Heart left ventricle (tissue), 16 donors: ENCODE results near the gene RDH16. TPM values are rescaled to one million over a fixed set of nuclear protein-coding genes. Genes with fewer than 3 reads are reported as not detected.

ENCODE experiments used
- ATAC-seq, 4 donors: fragments of 200-7000 bp; cut with Tn5 transposase; one replicate each; pipeline ENCODE4 v1.9.1; 2020 to 2022; ENCODE audit warnings: moderate library complexity in 4 of 4, mild to moderate bottlenecking in 3 of 4, moderate number of reproducible peaks in 1 of 4
- DNase-seq, 5 donors: peaks; one replicate each; pipeline ENCODE4 v3.0.0-alpha.2; 2020
- H3K27ac ChIP-seq, 12 donors: fragments of 200-600 bp; sonication (generic) in 4 of 12; one replicate each; pipeline versions ENCODE4 v1.5.0 to v1.8.0; 2016 to 2022; ENCODE audit warnings: mild to moderate bottlenecking in 2 of 12
- H3K27me3 ChIP-seq, 9 donors: fragments of 200-600 bp; sonication (generic) in 2 of 9; one replicate each; pipeline versions ENCODE4 v1.5.1 to v1.8.0; 2016 to 2022; ENCODE audit warnings: mild to moderate bottlenecking in 3 of 9
- H3K36me3 ChIP-seq, 9 donors: fragments of 200-600 bp; sonication (generic) in 2 of 9; one replicate each; pipeline versions ENCODE4 v1.5.0 to v1.8.0; 2018 to 2022; ENCODE audit warnings: mild to moderate bottlenecking in 2 of 9
- H3K4me1 ChIP-seq, 12 donors: fragments of 200-600 bp; sonication (generic) in 4 of 12; one replicate each; pipeline versions ENCODE4 v1.5.0 to v1.8.0; 2016 to 2022; ENCODE audit warnings: mild to moderate bottlenecking in 3 of 12
- H3K4me3 ChIP-seq, 12 donors: fragments of 200-600 bp; sonication (generic) in 4 of 12; one replicate each; pipeline versions ENCODE4 v1.5.0 to v1.8.0; 2017 to 2022; ENCODE audit warnings: mild to moderate bottlenecking in 9 of 12, moderate library complexity in 4 of 12
- H3K9me3 ChIP-seq, 12 donors: fragments of 200-600 bp; sonication (generic) in 4 of 12; one replicate each; pipeline versions ENCODE4 v1.5.0 to v1.8.0; 2016 to 2022; ENCODE audit warnings: mild to moderate bottlenecking in 1 of 12
- POLR2A ChIP-seq, 2 donors: fragments of 450-650 bp; IDR thresholded peaks; one replicate each; pipeline ENCODE4 v1.6.1; 2017; ENCODE audit warnings: antibody characterized with exemption in 2 of 2, mild to moderate bottlenecking in 2 of 2, moderate library complexity in 2 of 2
- WGBS, 4 donors: extraction: QIAGEN DNeasy Blood & Tissue Kit in 2 of 4; methylation state at CpG; one replicate each; pipeline versions ENCODE4 v1.1.5 to v1.1.7; 2013 to 2018; 5-methylcytosine and 5-hydroxymethylcytosine counted together
- intact Hi-C, 10 donors: fragments of 100-400 bp; cut with DNase I; formaldehyde crosslinking; loops; one replicate each; pipeline versions ENCODE4 v1.11.1 to v1.14.2; 2022
- polyA plus RNA-seq, 2 donors: library from polyadenylated mRNA; stranded (reverse); fragments of 200-250 nt; gene quantifications; one replicate each; pipeline ENCODE4 v1.2.3, GENCODE V29; 2013
- total RNA-seq, 9 donors: library from RNA; depleted of rRNA in 2 of 9; stranded (reverse); fragments of >200 nt in 2 of 9; fragmentation: NEBNext Ultra II Directional in 3 of 9; extraction: Animal tissue kit (Norgen Biotek cat#: 25700) in 3 of 9; gene quantifications; one replicate each; pipeline versions ENCODE4 v1.1.0 to v1.2.4, GENCODE V29; 2016 to 2023
- TF ChIP-seq, protein P1 (sequence below), 12 donors: fragments of 200-600 bp; sonication (generic) in 4 of 12; IDR thresholded peaks; one replicate each; pipeline versions ENCODE4 v1.5.0 to v1.8.0; 2018 to 2022; ENCODE audit warnings: antibody characterized with exemption in 12 of 12, mild to moderate bottlenecking in 5 of 12
- donor health status: ischemic (EF 13 %, LVEDD 7.1; RV severe dilation, severe dysfunction).
- donor health status: healthy with polysubstance abuse.
- donor health status: DM: no; HTN: yes; CAD: no.
- donor health status: DM: no; HTN: no; CAD: no.
- donor health status: ischemic (EF 25% LVEDD 6.9; RV normal size, moderate dysfunction).
- donor health status: ischemic (EF 25% LVEDD 5.7; RV mildly dilated, moderate dysfunction).
- donor health status: healthy.
- donor health status: DM: yes; HTN: yes; CAD: no.
- donor health status: ischemic (EF 35%, LVEDD 5.7; RV mildly dilated, moderate dysfunction).
- donor health status: nonischemic (EF 11% LVEDD 7.7; RV severe dilation, severe dysfunction).
- donor health status: DM: yes; HTN: yes; CAD: no.
- donor health status: PGD.
- donor health status: ischemic (EF 29% LVEDD 5.4; RV normal size, mild dysfunction).
- donor health status: nonischemic (EF 23%, LVEDD 6.1; RV moderate dilation, normal function).

The RDH16 gene
- total and polyA plus RNA-seq, 11 donors: 0.06 to 0.54 (median 0.16) TPM; not detected in 2

DNA sequence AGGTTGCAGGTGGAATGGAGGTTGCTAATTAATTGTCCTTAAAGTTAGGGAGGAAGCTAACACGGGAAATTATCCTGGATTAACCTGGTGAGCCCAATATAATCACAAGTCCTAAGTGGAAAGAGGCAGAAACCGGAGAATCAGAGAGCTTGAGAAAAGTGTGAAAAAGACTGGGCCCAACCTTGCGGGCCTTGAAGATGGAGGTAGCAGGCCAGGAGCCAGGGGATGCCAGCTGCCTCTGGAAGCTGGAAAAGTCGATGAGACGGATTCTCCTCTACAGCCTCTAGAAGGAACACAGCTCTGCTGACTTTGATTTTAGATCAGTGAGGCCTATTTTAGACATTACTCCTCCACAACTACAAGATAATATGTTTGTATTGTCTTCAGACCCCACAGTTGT, 25.3 kb downstream of the RDH16 start:
- TF ChIP-seq POLR2A (IDR thresholded peaks at IDR 0.05): no peak
- WGBS, 4 donors: 67 to 85% (median 77%) methylated on average over 5 of the region's 5 CpGs

DNA sequence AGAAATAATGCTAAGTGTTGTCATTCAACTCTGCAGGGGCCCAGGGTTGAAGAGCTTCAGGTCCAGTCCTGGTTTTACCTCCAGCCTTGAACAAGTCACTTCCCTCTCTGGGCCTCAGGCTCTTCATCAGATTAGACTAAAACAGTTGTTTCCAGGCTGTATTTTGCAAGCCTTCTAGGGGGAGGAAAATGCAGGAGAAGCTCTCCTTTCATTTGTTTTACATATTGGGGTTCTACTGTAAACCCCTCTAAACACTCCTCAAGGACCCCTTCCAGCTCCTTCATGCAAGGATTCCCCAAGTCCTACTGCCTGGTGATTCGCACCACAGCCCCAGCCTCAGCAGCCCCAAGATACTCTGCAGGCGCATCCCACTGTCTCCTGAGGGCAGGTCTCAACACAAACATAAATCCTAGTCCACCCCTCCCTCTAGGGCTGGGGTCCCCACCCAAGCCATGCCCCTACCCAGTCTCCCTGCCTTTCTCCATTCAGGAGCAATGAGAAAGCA, 25.9 kb downstream of the RDH16 start:
- H3K4me3 ChIP-seq: no peak overlapping the region
- H3K27me3 ChIP-seq: no peaks in the 10 kb centered on the region
- intact Hi-C loops: no loop called here
- H3K36me3 ChIP-seq: no peaks in the 10 kb centered on the region
- H3K9me3 ChIP-seq: no peaks in the 10 kb centered on the region
- peak in 1 of 4 donors; percentile 45 for ATAC-seq
- peak overlapping the region in 1 of 12 donors; percentile 88 for H3K27ac ChIP-seq
- peaks cover 0 to 23% (median 0%) of the 10 kb centered on the region in 12 donors for H3K4me1 ChIP-seq
- no peak for DNase-seq
- TF ChIP-seq POLR2A (IDR thresholded peaks at IDR 0.05): no peak
- TF ChIP-seq, protein P1, sequence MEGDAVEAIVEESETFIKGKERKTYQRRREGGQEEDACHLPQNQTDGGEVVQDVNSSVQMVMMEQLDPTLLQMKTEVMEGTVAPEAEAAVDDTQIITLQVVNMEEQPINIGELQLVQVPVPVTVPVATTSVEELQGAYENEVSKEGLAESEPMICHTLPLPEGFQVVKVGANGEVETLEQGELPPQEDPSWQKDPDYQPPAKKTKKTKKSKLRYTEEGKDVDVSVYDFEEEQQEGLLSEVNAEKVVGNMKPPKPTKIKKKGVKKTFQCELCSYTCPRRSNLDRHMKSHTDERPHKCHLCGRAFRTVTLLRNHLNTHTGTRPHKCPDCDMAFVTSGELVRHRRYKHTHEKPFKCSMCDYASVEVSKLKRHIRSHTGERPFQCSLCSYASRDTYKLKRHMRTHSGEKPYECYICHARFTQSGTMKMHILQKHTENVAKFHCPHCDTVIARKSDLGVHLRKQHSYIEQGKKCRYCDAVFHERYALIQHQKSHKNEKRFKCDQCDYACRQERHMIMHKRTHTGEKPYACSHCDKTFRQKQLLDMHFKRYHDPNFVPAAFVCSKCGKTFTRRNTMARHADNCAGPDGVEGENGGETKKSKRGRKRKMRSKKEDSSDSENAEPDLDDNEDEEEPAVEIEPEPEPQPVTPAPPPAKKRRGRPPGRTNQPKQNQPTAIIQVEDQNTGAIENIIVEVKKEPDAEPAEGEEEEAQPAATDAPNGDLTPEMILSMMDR (IDR thresholded peaks at IDR 0.05): no peak
- WGBS, 4 donors: 65 to 74% (median 74%) methylated on average over 2 of the region's 2 CpGs

More for the DNA sequence above, 25.3 kb downstream of the RDH16 start:
- Histone ChIP-seq H3K27me3 (no peaks in the 10 kb centered on the region), H3K27ac (peak overlapping the region in 1 of 12 donors; percentile 88), H3K9me3 (no peaks in the 10 kb centered on the region), H3K36me3 (no peaks in the 10 kb centered on the region), H3K4me3 (no peak overlapping the region), H3K4me1 (peaks cover 0 to 23% (median 0%) of the 10 kb centered on the region in 12 donors)
- intact Hi-C loops: no loop called here
- ATAC-seq (no peak), DNase-seq (no peak)

DNA sequence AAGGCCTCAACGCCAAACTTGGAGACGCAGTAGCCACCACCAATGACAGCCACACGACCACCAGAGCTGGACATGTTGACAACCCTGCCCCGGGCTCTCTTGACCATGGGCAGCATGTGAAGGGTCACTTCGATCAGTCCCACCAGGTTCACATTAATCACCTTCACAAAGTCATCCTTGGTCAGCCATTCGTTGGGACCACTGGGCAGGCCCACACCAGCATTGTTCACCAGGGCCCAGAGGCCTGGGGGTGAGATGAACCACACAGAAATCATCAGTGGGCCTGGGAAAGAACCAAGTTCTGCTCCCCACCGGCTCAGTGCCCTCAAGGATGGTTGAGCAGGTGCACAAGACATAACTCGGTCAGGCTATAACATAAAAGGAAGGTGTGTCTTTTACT, 27.2 kb downstream of the RDH16 start:
- Histone ChIP-seq H3K27me3 (no peaks in the 10 kb centered on the region), H3K4me1 (peaks cover 0 to 23% (median 0%) of the 10 kb centered on the region in 12 donors), H3K27ac (no peak overlapping the region), H3K4me3 (no peak overlapping the region), H3K9me3 (no peaks in the 10 kb centered on the region), H3K36me3 (no peaks in the 10 kb centered on the region)
- intact Hi-C loops: no loop called here
- TF ChIP-seq, protein P1 (IDR thresholded peaks at IDR 0.05): no peak
- no peak for TF ChIP-seq POLR2A (IDR thresholded peaks at IDR 0.05)
- WGBS, 4 donors: 90 to 96% (median 93%) methylated on average over 8 of the region's 8 CpGs
- DNase-seq (no peak), ATAC-seq (no peak)

DNA sequence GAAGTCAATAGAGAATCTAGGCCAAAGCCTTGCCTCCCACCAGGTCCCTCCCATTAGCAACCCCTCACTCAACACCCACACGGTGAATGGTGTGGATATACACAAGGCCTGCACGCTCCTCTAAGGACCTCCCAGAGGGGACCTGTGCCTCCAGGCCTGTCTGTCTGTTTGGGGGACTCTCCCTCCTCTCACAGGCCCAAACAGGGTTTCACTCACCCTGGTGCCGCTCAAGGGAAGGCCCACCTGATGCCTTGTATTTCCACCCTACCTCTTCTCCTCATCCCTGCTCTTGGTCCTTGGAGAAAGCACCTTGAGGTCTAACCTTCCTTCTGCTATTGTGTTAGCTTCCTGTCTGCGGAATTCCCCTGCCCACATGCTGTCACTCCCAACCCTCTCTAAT, 27.6 kb downstream of the RDH16 start:
- intact Hi-C loops: no loop called here
- DNase-seq: no peak

More for the DNA sequence above, 27.6 kb downstream of the RDH16 start:
- H3K4me1 ChIP-seq: peaks cover 0 to 23% (median 0%) of the 10 kb centered on the region in 12 donors
- H3K4me3 ChIP-seq: no peak overlapping the region
- 81 to 89% (median 86%) methylated on average over 4 of the region's 4 CpGs for WGBS, 4 donors
- no peaks in the 10 kb centered on the region for H3K27me3 ChIP-seq
- no peak for TF ChIP-seq POLR2A (IDR thresholded peaks at IDR 0.05)
- TF ChIP-seq, protein P1 (IDR thresholded peaks at IDR 0.05): no peak
- no peaks in the 10 kb centered on the region for H3K36me3 ChIP-seq
- H3K27ac ChIP-seq: no peak overlapping the region
- no peaks in the 10 kb centered on the region for H3K9me3 ChIP-seq
- no peak for ATAC-seq
